Fibroblast of lung (primary cell): ENCODE results near the gene OXSR1. TPM values are rescaled to one million over a fixed set of nuclear protein-coding genes. Genes with fewer than 3 reads are reported as not detected.

ENCODE experiments used
- DNase-seq, 2 donors: peaks; one replicate each; pipeline versions ENCODE4 v3.0.0 to v3.0.0-alpha.2; 2010; ENCODE audit warnings: low read depth in 2 of 2
- H2AFZ ChIP-seq: 2 replicates; pipeline ENCODE4 v1.5.1; 2012; ENCODE audit warnings: low read length, control low read depth, inconsistent platforms
- H3K27ac ChIP-seq: 2 replicates; pipeline ENCODE4 v1.5.1; 2011; ENCODE audit warnings: low read length, control low read depth; ENCODE audit not compliant: insufficient read depth
- H3K27me3 ChIP-seq: 2 replicates; pipeline ENCODE4 v1.5.1; 2011; ENCODE audit warnings: mild to moderate bottlenecking, low read length; ENCODE audit not compliant: control insufficient read depth, insufficient read depth
- H3K36me3 ChIP-seq: 2 replicates; pipeline ENCODE4 v1.5.1; 2011; ENCODE audit warnings: low read length; ENCODE audit not compliant: control insufficient read depth, insufficient read depth
- H3K4me1 ChIP-seq: 2 replicates; pipeline ENCODE4 v1.5.1; 2011; ENCODE audit warnings: low read length; ENCODE audit not compliant: control insufficient read depth, insufficient read depth; ENCODE audit errors: extremely low read depth
- H3K4me2 ChIP-seq: 2 replicates; pipeline ENCODE4 v1.5.1; 2011; ENCODE audit warnings: low read length, control low read depth; ENCODE audit not compliant: insufficient read depth; ENCODE audit errors: extremely low read depth
- H3K4me3 ChIP-seq, 4 experiments: fragments of 200-600 bp in 1 of 4; sonication (generic) in 1 of 4; replicated peaks in 1 of 4; 2 replicates each; pipeline ENCODE4 v1.5.1; 2011 to 2016; ENCODE audit warnings: low read length in 4 of 4, low read depth in 3 of 4, mild to moderate bottlenecking in 3 of 4, control low read depth in 2 of 4, inconsistent platforms in 1 of 4, mixed read lengths in 1 of 4; ENCODE audit not compliant: insufficient read depth in 1 of 4; ENCODE audit errors: control extremely low read depth in 1 of 4
- H3K79me2 ChIP-seq: 2 replicates; pipeline ENCODE4 v1.5.1; 2012; ENCODE audit warnings: mild to moderate bottlenecking, low read length, inconsistent platforms; ENCODE audit not compliant: control insufficient read depth, insufficient read depth
- H3K9ac ChIP-seq: 2 replicates; pipeline ENCODE4 v1.5.1; 2011; ENCODE audit warnings: mild to moderate bottlenecking, low read length, control low read depth; ENCODE audit not compliant: insufficient read depth
- H3K9me3 ChIP-seq: 2 replicates; pipeline ENCODE4 v1.5.1; 2012; ENCODE audit warnings: low read depth, low read length; ENCODE audit not compliant: control insufficient read depth, insufficient read depth
- H4K20me1 ChIP-seq: 2 replicates; pipeline ENCODE4 v1.5.1; 2011; ENCODE audit warnings: low read length; ENCODE audit not compliant: control insufficient read depth, insufficient read depth; ENCODE audit errors: extremely low read depth
- CTCF ChIP-seq, 2 donors: IDR thresholded peaks in 1 of 2; conservative IDR thresholded peaks in 1 of 2; 1 replicate in 1 of 2; 2 replicates in 1 of 2; pipeline ENCODE4 v1.5.1; 2011 to 2012; ENCODE audit warnings: low read length in 2 of 2, control low read depth in 1 of 2, inconsistent platforms in 1 of 2, low read depth in 1 of 2, mild to moderate bottlenecking in 1 of 2
- EZH2 ChIP-seq: IDR thresholded peaks from 2 replicates; pipeline ENCODE4 v1.5.1; 2012; ENCODE audit warnings: low read length, control low read depth, mild to moderate bottlenecking; ENCODE audit errors: missing control alignments
- polyA plus RNA-seq, 2 donors: library from polyadenylated mRNA; depleted of rRNA in 1 of 2; stranded (reverse) in 1 of 2; unstranded in 1 of 2; fragments of >200 nt; gene quantifications; 2 replicates each; pipeline ENCODE4 v1.2.1, GENCODE V29; 2011 to 2012; ENCODE audit warnings: missing spikeins in 1 of 2
- total RNA-seq: library from RNA; depleted of rRNA; stranded (reverse); fragments of >200 nt; gene quantifications from 2 replicates; pipeline ENCODE4 v1.2.1, GENCODE V29; 2014

Gene OXSR1
- total and polyA plus RNA-seq, 2 donors (not counting 1 experiment from before 2014, with no cell fraction given): 32.7 to 45.2 TPM

GRCh38 chr3:38142959-38143358, 22.4 kb upstream of the OXSR1 start:
- TF ChIP-seq CTCF (conservative IDR thresholded peaks at IDR 0.05 in 1 of 2, IDR thresholded peaks at IDR 0.05 in 1 of 2; ENCODE audit: low read depth in 1 of 2, low read length in 2 of 2) (no peak), EZH2 (no peak)
- H3K4me3 ChIP-seq: no peak overlapping the region
- peaks cover 5% of the 10 kb centered on the region for H3K36me3 ChIP-seq
- peaks cover 6% of the 10 kb centered on the region for H3K79me2 ChIP-seq
- H3K27ac ChIP-seq: no peak overlapping the region
- H3K9ac ChIP-seq: no peak overlapping the region
- no peaks in the 10 kb centered on the region for H3K27me3 ChIP-seq
- H4K20me1 ChIP-seq: no peaks in the 10 kb centered on the region
- no peak overlapping the region for H3K4me2 ChIP-seq
- no peaks in the 10 kb centered on the region for H3K9me3 ChIP-seq
- H2AFZ ChIP-seq: no peak overlapping the region
- no peak for DNase-seq
- peaks cover 8% of the 10 kb centered on the region for H3K4me1 ChIP-seq

DNA sequence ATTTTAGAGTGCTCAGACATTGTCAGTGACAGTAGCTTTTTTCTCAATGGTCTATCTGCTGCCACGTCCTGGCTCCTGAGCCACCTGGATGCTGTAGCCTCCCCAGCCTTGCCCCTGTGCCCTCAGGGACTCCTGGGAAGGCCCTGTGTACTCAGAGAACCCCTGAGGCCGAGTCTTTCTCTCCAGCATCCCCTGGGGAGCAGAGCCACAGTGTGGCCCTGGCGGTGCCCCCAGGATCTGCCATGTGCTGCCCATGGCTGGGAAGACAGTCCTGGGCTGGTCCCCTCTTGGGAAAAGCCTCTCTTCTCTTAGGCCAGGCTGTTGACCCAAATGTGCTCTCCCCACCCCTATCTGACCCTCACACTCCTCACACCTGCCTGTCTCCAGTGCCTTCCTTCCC, 21.8 kb upstream of the OXSR1 start:
- TF ChIP-seq CTCF (conservative IDR thresholded peaks at IDR 0.05 in 1 of 2, IDR thresholded peaks at IDR 0.05 in 1 of 2; ENCODE audit: low read depth in 1 of 2, low read length in 2 of 2): no peak
- no peak for TF ChIP-seq EZH2
- no peaks in the 10 kb centered on the region for H3K27me3 ChIP-seq
- no peak overlapping the region for H3K9ac ChIP-seq
- no peaks in the 10 kb centered on the region for H4K20me1 ChIP-seq
- peaks cover 5% of the 10 kb centered on the region for H3K36me3 ChIP-seq
- H2AFZ ChIP-seq: no peak overlapping the region
- no peak overlapping the region for H3K27ac ChIP-seq
- no peak for DNase-seq
- H3K9me3 ChIP-seq: no peaks in the 10 kb centered on the region
- peaks cover 6% of the 10 kb centered on the region for H3K79me2 ChIP-seq
- H3K4me3 ChIP-seq: no peak overlapping the region
- H3K4me2 ChIP-seq: no peak overlapping the region
- H3K4me1 ChIP-seq: peaks cover 6% of the 10 kb centered on the region

GRCh38 chr3:38146504-38146903, 18.8 kb upstream of the OXSR1 start:
- no peak overlapping the region for H3K4me2 ChIP-seq

More at GRCh38 chr3:38146504-38146903, 18.8 kb upstream of the OXSR1 start:
- Histone ChIP-seq H3K27ac (no peak overlapping the region), H3K27me3 (no peaks in the 10 kb centered on the region), H3K4me1 (no peaks in the 10 kb centered on the region), H3K4me3 (no peak overlapping the region), H3K79me2 (no peaks in the 10 kb centered on the region), H4K20me1 (no peaks in the 10 kb centered on the region), H2AFZ (no peak overlapping the region), H3K9me3 (no peaks in the 10 kb centered on the region), H3K36me3 (peaks cover 2% of the 10 kb centered on the region), H3K9ac (no peak overlapping the region)
- TF ChIP-seq CTCF (conservative IDR thresholded peaks at IDR 0.05 in 1 of 2, IDR thresholded peaks at IDR 0.05 in 1 of 2; ENCODE audit: low read depth in 1 of 2, low read length in 2 of 2): no peak
- no peak for TF ChIP-seq EZH2
- DNase-seq: no peak
